Measurements from ENCODE around the gene NLRC3.

Gene NLRC3

GRCh38 chr16:3542601-3543373, 34.4 kb downstream of the NLRC3 start:
- no peak for DNase-seq

GRCh38 chr16:3541527-3542155, 35.6 kb downstream of the NLRC3 start:
- no peak for DNase-seq

- no peak for DNase-seq
These were observed 39.0 kb downstream of the NLRC3 start for GRCh38 chr16:3538222-3538621.

GRCh38 chr16:3536851-3537250, 40.4 kb downstream of the NLRC3 start:
- DNase-seq: no peak

- DNase-seq: no peak
These were observed 40.9 kb downstream of the NLRC3 start for GRCh38 chr16:3536271-3536731.

GRCh38 chr16:3534126-3534525, 43.1 kb downstream of the NLRC3 start:
- no peak for DNase-seq

GRCh38 chr16:3532741-3533140, 44.5 kb downstream of the NLRC3 start:
- no peak for DNase-seq

GRCh38 chr16:3530371-3530914, 46.8 kb downstream of the NLRC3 start:
- DNase-seq: no peak

GRCh38 chr16:3529175-3529574, 48.0 kb downstream of the NLRC3 start:
- DNase-seq: no peak

- no peak for DNase-seq
These were observed 48.8 kb downstream of the NLRC3 start for GRCh38 chr16:3528406-3528805.

- peak; percentile 43 to 53 for DNase-seq
These were observed 49.9 kb downstream of the NLRC3 start for GRCh38 chr16:3527216-3527829.

GRCh38 chr16:3525951-3526350, 51.3 kb downstream of the NLRC3 start:
- DNase-seq: no peak

GRCh38 chr16:3523281-3523680, 53.9 kb downstream of the NLRC3 start:
- DNase-seq: no peak

GRCh38 chr16:3520841-3521240, 56.4 kb downstream of the NLRC3 start:
- no peak for DNase-seq

GRCh38 chr16:3520413-3520812, 56.8 kb downstream of the NLRC3 start:
- no peak for DNase-seq

GRCh38 chr16:3519581-3519980, 57.6 kb downstream of the NLRC3 start:
- DNase-seq: no peak

- DNase-seq: no peak
These were observed 58.2 kb downstream of the NLRC3 start for GRCh38 chr16:3518986-3519348.

GRCh38 chr16:3518292-3518985, 58.8 kb downstream of the NLRC3 start:
- no peak for DNase-seq

GRCh38 chr16:3515897-3516296, 61.3 kb downstream of the NLRC3 start:
- DNase-seq: no peak

- DNase-seq: no peak
These were observed 62.6 kb downstream of the NLRC3 start for GRCh38 chr16:3514621-3515020.

- no peak for DNase-seq
These were observed 63.2 kb downstream of the NLRC3 start for GRCh38 chr16:3513892-3514583.
